Heart left ventricle (tissue), 16 donors: ENCODE measurements around the gene MGST3. TPM values are rescaled to one million over a fixed set of nuclear protein-coding genes. Genes with fewer than 3 reads are reported as not detected.

Source experiments
- ATAC-seq, 4 donors: fragments of 200-7000 bp; cut with Tn5 transposase; one replicate each; pipeline ENCODE4 v1.9.1; 2020 to 2022; ENCODE audit warnings: moderate library complexity in 4 of 4, mild to moderate bottlenecking in 3 of 4, moderate number of reproducible peaks in 1 of 4
- DNase-seq, 5 donors: peaks; one replicate each; pipeline ENCODE4 v3.0.0-alpha.2; 2020
- H3K27ac ChIP-seq, 12 donors: fragments of 200-600 bp; sonication (generic) in 4 of 12; one replicate each; pipeline versions ENCODE4 v1.5.0 to v1.8.0; 2016 to 2022; ENCODE audit warnings: mild to moderate bottlenecking in 2 of 12
- H3K27me3 ChIP-seq, 9 donors: fragments of 200-600 bp; sonication (generic) in 2 of 9; one replicate each; pipeline versions ENCODE4 v1.5.1 to v1.8.0; 2016 to 2022; ENCODE audit warnings: mild to moderate bottlenecking in 3 of 9
- H3K36me3 ChIP-seq, 9 donors: fragments of 200-600 bp; sonication (generic) in 2 of 9; one replicate each; pipeline versions ENCODE4 v1.5.0 to v1.8.0; 2018 to 2022; ENCODE audit warnings: mild to moderate bottlenecking in 2 of 9
- H3K4me1 ChIP-seq, 12 donors: fragments of 200-600 bp; sonication (generic) in 4 of 12; one replicate each; pipeline versions ENCODE4 v1.5.0 to v1.8.0; 2016 to 2022; ENCODE audit warnings: mild to moderate bottlenecking in 3 of 12
- H3K4me3 ChIP-seq, 12 donors: fragments of 200-600 bp; sonication (generic) in 4 of 12; one replicate each; pipeline versions ENCODE4 v1.5.0 to v1.8.0; 2017 to 2022; ENCODE audit warnings: mild to moderate bottlenecking in 9 of 12, moderate library complexity in 4 of 12
- H3K9me3 ChIP-seq, 12 donors: fragments of 200-600 bp; sonication (generic) in 4 of 12; one replicate each; pipeline versions ENCODE4 v1.5.0 to v1.8.0; 2016 to 2022; ENCODE audit warnings: mild to moderate bottlenecking in 1 of 12
- CTCF ChIP-seq, 12 donors: fragments of 200-600 bp; sonication (generic) in 4 of 12; IDR thresholded peaks; one replicate each; pipeline versions ENCODE4 v1.5.0 to v1.8.0; 2018 to 2022; ENCODE audit warnings: antibody characterized with exemption in 12 of 12, mild to moderate bottlenecking in 5 of 12
- POLR2A ChIP-seq, 2 donors: fragments of 450-650 bp; IDR thresholded peaks; one replicate each; pipeline ENCODE4 v1.6.1; 2017; ENCODE audit warnings: antibody characterized with exemption in 2 of 2, mild to moderate bottlenecking in 2 of 2, moderate library complexity in 2 of 2
- WGBS, 4 donors: extraction: QIAGEN DNeasy Blood & Tissue Kit in 2 of 4; methylation state at CpG; one replicate each; pipeline versions ENCODE4 v1.1.5 to v1.1.7; 2013 to 2018; 5-methylcytosine and 5-hydroxymethylcytosine counted together
- intact Hi-C, 10 donors: fragments of 100-400 bp; cut with DNase I; formaldehyde crosslinking; loops; one replicate each; pipeline versions ENCODE4 v1.11.1 to v1.14.2; 2022
- polyA plus RNA-seq, 2 donors: library from polyadenylated mRNA; stranded (reverse); fragments of 200-250 nt; gene quantifications; one replicate each; pipeline ENCODE4 v1.2.3, GENCODE V29; 2013
- total RNA-seq, 9 donors: library from RNA; depleted of rRNA in 2 of 9; stranded (reverse); fragments of >200 nt in 2 of 9; fragmentation: NEBNext Ultra II Directional in 3 of 9; extraction: Animal tissue kit (Norgen Biotek cat#: 25700) in 3 of 9; gene quantifications; one replicate each; pipeline versions ENCODE4 v1.1.0 to v1.2.4, GENCODE V29; 2016 to 2023
- donor health status: ischemic (EF 13 %, LVEDD 7.1; RV severe dilation, severe dysfunction).
- donor health status: healthy with polysubstance abuse.
- donor health status: DM: no; HTN: yes; CAD: no.
- donor health status: DM: no; HTN: no; CAD: no.
- donor health status: ischemic (EF 25% LVEDD 6.9; RV normal size, moderate dysfunction).
- donor health status: ischemic (EF 25% LVEDD 5.7; RV mildly dilated, moderate dysfunction).
- donor health status: healthy.
- donor health status: DM: yes; HTN: yes; CAD: no.
- donor health status: ischemic (EF 35%, LVEDD 5.7; RV mildly dilated, moderate dysfunction).
- donor health status: nonischemic (EF 11% LVEDD 7.7; RV severe dilation, severe dysfunction).
- donor health status: DM: yes; HTN: yes; CAD: no.
- donor health status: PGD.
- donor health status: ischemic (EF 29% LVEDD 5.4; RV normal size, mild dysfunction).
- donor health status: nonischemic (EF 23%, LVEDD 6.1; RV moderate dilation, normal function).

Gene MGST3
- total and polyA plus RNA-seq, 11 donors, result 399 to 1,314 (median 747) TPM

- H3K4me3 ChIP-seq, result no peak overlapping the region
- no peaks in the 10 kb centered on the region for H3K36me3 ChIP-seq
- H3K27me3 ChIP-seq, result peaks cover 0 to 3% (median 0%) of the 10 kb centered on the region in 9 donors
- H3K4me1 ChIP-seq, result no peaks in the 10 kb centered on the region
- no peak for DNase-seq
- intact Hi-C loops, result no loop called here
- H3K27ac ChIP-seq, result no peak overlapping the region
- ATAC-seq, result no peak
- TF ChIP-seq CTCF (IDR thresholded peaks at IDR 0.05), result no peak
- TF ChIP-seq POLR2A (IDR thresholded peaks at IDR 0.05), result no peak
- WGBS, 4 donors, result 65 to 74% (median 67%) methylated on average over 1 of the region's 1 CpG
- H3K9me3 ChIP-seq, result peaks cover 0 to 4% (median 0%) of the 10 kb centered on the region in 12 donors
Observed at GRCh38 chr1:165619647-165620151, 11.3 kb upstream of the MGST3 start.

DNA sequence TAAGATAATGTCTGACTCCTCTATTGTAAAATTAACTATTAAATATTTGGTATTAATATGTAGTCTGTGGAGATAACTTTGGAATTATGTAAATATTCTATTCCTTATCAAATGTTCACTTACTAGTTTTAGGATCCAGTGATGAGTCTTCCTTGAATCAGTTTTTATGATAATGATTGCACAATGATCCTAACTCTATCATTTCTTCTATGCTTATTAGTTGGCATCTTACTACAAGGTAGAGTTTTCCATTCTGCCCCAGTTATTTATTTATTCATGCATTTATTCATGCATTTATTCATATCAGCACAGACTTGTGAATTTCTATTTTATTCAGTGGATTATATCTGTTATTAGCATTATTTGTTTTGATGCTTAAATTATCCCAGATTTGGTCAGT, 7.4 kb upstream of the MGST3 start:
- no peaks in the 10 kb centered on the region for H3K4me1 ChIP-seq
- no peaks in the 10 kb centered on the region for H3K27me3 ChIP-seq
- no peak for DNase-seq
- H3K9me3 ChIP-seq, result no peaks in the 10 kb centered on the region
- H3K27ac ChIP-seq, result no peak overlapping the region
- no peaks in the 10 kb centered on the region for H3K36me3 ChIP-seq
- no peak overlapping the region for H3K4me3 ChIP-seq
- intact Hi-C loops, result no loop called here
- ATAC-seq, result no peak
- no peak for TF ChIP-seq POLR2A (IDR thresholded peaks at IDR 0.05)
- TF ChIP-seq CTCF (IDR thresholded peaks at IDR 0.05), result no peak

DNA sequence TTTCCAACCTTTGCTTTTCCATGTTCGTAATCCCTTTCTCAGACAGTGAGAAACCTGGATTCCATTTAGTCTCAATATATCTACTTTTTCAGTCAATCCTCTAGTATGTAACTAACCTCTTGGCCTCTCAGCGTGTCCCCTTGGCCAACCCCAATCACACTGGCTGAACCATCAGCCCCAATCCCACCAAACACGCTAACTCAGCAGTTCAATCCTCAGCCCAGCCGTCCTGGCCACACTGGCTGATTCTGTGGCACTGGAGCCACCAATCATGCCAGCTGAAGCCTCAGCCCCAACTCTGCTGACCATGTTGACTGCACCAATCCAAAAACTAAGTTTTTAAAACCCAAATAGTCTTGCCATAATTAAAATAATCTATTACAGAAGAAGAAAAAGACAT, 6.6 kb upstream of the MGST3 start:
- TF ChIP-seq POLR2A (IDR thresholded peaks at IDR 0.05), result no peak
- no peak for TF ChIP-seq CTCF (IDR thresholded peaks at IDR 0.05)
- peaks cover 0 to 5% (median 0%) of the 10 kb centered on the region in 12 donors for H3K4me1 ChIP-seq
- DNase-seq (no peak), ATAC-seq (no peak)
- no peak overlapping the region for H3K4me3 ChIP-seq
- 84 to 89% (median 86%) methylated on average over 4 of the region's 4 CpGs for WGBS, 4 donors
- no peak overlapping the region for H3K27ac ChIP-seq
- intact Hi-C loops, result no loop called here
- no peaks in the 10 kb centered on the region for H3K36me3 ChIP-seq
- H3K9me3 ChIP-seq, result no peaks in the 10 kb centered on the region
- no peaks in the 10 kb centered on the region for H3K27me3 ChIP-seq

- Histone ChIP-seq H3K27ac (peak overlapping the region in 1 of 12 donors; percentile 15), H3K4me3 (no peak overlapping the region), H3K4me1 (peaks cover 0 to 26% (median 14%) of the 10 kb centered on the region in 12 donors), H3K27me3 (no peaks in the 10 kb centered on the region), H3K36me3 (no peaks in the 10 kb centered on the region), H3K9me3 (no peaks in the 10 kb centered on the region)
- DNase-seq (no peak), ATAC-seq (no peak)
- TF ChIP-seq POLR2A (IDR thresholded peaks at IDR 0.05), result no peak
- TF ChIP-seq CTCF (IDR thresholded peaks at IDR 0.05), result no peak
- WGBS, 4 donors, result 55 to 60% (median 59%) methylated on average over 6 of the region's 6 CpGs
- intact Hi-C loops, result no loop called here
Observed at GRCh38 chr1:165628147-165628822, 2.7 kb upstream of the MGST3 start.
